ENCODE results near the gene TMC3.

- TF ChIP-seq CTCF (IDR thresholded peaks at IDR 0.05; ENCODE audit: insufficient read depth, low read depth, low read length) (no peak), EZH2 (IDR thresholded peaks at IDR 0.05; ENCODE audit: insufficient read depth, low read length) (no peak)
Measured at GRCh38 chr15:81398456-81398855, 24.4 kb upstream of the TMC3 start.
